Duodenal mucosa (tissue), 2 donors: Measurements from ENCODE around the gene SPRN.

Source experiments
- H3K27ac ChIP-seq: one replicate; pipeline ENCODE4 v1.7.0; 2013; ENCODE audit warnings: low read depth, low read length
- H3K27me3 ChIP-seq, 2 donors: one replicate each; pipeline ENCODE4 v1.7.0; 2013; ENCODE audit warnings: low read length in 2 of 2, control low read depth in 1 of 2; ENCODE audit not compliant: insufficient read depth in 2 of 2, control insufficient read depth in 1 of 2
- H3K36me3 ChIP-seq, 2 donors: one replicate each; pipeline ENCODE4 v1.7.0; 2013; ENCODE audit warnings: low read length in 2 of 2, control low read depth in 1 of 2; ENCODE audit not compliant: insufficient read depth in 2 of 2, control insufficient read depth in 1 of 2
- H3K4me1 ChIP-seq, 2 donors: one replicate each; pipeline ENCODE4 v1.7.0; 2013; ENCODE audit warnings: low read length in 2 of 2, control low read depth in 1 of 2; ENCODE audit not compliant: insufficient read depth in 2 of 2, control insufficient read depth in 1 of 2
- H3K4me3 ChIP-seq, 2 donors: one replicate each; pipeline ENCODE4 v1.7.0; 2013; ENCODE audit warnings: low read length in 2 of 2, low read depth in 1 of 2
- H3K9ac ChIP-seq, 2 donors: one replicate each; pipeline ENCODE4 v1.7.0; 2013; ENCODE audit warnings: low read length in 2 of 2, low read depth in 1 of 2
- H3K9me3 ChIP-seq, 2 donors: one replicate each; pipeline ENCODE4 v1.7.0; 2013; ENCODE audit warnings: low read length in 2 of 2, control low read depth in 1 of 2; ENCODE audit not compliant: control insufficient read depth in 1 of 2

The SPRN gene

GRCh38 chr10:133464582-133465031 lies 40.2 kb upstream of the SPRN start:
- no peaks in the 10 kb centered on the region for H3K27me3 ChIP-seq
- no peaks in the 10 kb centered on the region for H3K4me1 ChIP-seq
- no peaks in the 10 kb centered on the region for H3K9me3 ChIP-seq
- H3K36me3 ChIP-seq = no peaks in the 10 kb centered on the region
- no peak overlapping the region for H3K27ac ChIP-seq
- H3K4me3 ChIP-seq = no peak overlapping the region
- no peak overlapping the region for H3K9ac ChIP-seq

- Histone ChIP-seq H3K27me3 (no peaks in the 10 kb centered on the region), H3K4me3 (no peak overlapping the region), H3K9ac (no peak overlapping the region), H3K4me1 (no peaks in the 10 kb centered on the region), H3K9me3 (no peaks in the 10 kb centered on the region), H3K27ac (no peak overlapping the region), H3K36me3 (no peaks in the 10 kb centered on the region)
Measured at GRCh38 chr10:133462512-133463305, 38.3 kb upstream of the SPRN start.

GRCh38 chr10:133461841-133462240 lies 37.4 kb upstream of the SPRN start:
- no peaks in the 10 kb centered on the region for H3K36me3 ChIP-seq
- H3K9me3 ChIP-seq = no peaks in the 10 kb centered on the region
- no peak overlapping the region for H3K9ac ChIP-seq
- H3K4me1 ChIP-seq = no peaks in the 10 kb centered on the region
- no peaks in the 10 kb centered on the region for H3K27me3 ChIP-seq
- H3K4me3 ChIP-seq = no peak overlapping the region
- no peak overlapping the region for H3K27ac ChIP-seq

GRCh38 chr10:133461027-133461426 lies 36.6 kb upstream of the SPRN start:
- Histone ChIP-seq H3K9ac (no peak overlapping the region), H3K4me1 (no peaks in the 10 kb centered on the region), H3K36me3 (no peaks in the 10 kb centered on the region)

GRCh38 chr10:133460208-133460769 lies 35.9 kb upstream of the SPRN start:
- Histone ChIP-seq H3K36me3 (no peaks in the 10 kb centered on the region), H3K27ac (no peak overlapping the region), H3K9ac (no peak overlapping the region), H3K4me3 (no peak overlapping the region), H3K4me1 (no peaks in the 10 kb centered on the region), H3K9me3 (no peaks in the 10 kb centered on the region), H3K27me3 (no peaks in the 10 kb centered on the region)

More at GRCh38 chr10:133461027-133461426, 36.6 kb upstream of the SPRN start:
- Histone ChIP-seq H3K9me3 (no peaks in the 10 kb centered on the region), H3K27me3 (no peaks in the 10 kb centered on the region), H3K27ac (no peak overlapping the region), H3K4me3 (no peak overlapping the region)

GRCh38 chr10:133459454-133460207 lies 35.2 kb upstream of the SPRN start:
- Histone ChIP-seq H3K4me3 (no peak overlapping the region), H3K27me3 (no peaks in the 10 kb centered on the region), H3K36me3 (no peaks in the 10 kb centered on the region), H3K9me3 (no peaks in the 10 kb centered on the region), H3K4me1 (no peaks in the 10 kb centered on the region), H3K27ac (no peak overlapping the region), H3K9ac (no peak overlapping the region)

GRCh38 chr10:133458710-133459453 lies 34.5 kb upstream of the SPRN start:
- no peaks in the 10 kb centered on the region for H3K4me1 ChIP-seq
- H3K27me3 ChIP-seq = no peaks in the 10 kb centered on the region
- H3K9me3 ChIP-seq = no peaks in the 10 kb centered on the region
- H3K36me3 ChIP-seq = no peaks in the 10 kb centered on the region
- H3K27ac ChIP-seq = no peak overlapping the region
- no peak overlapping the region for H3K9ac ChIP-seq
- H3K4me3 ChIP-seq = no peak overlapping the region

- H3K4me1 ChIP-seq = no peaks in the 10 kb centered on the region
- H3K27me3 ChIP-seq = no peaks in the 10 kb centered on the region
- no peaks in the 10 kb centered on the region for H3K9me3 ChIP-seq
- H3K27ac ChIP-seq = no peak overlapping the region
- no peaks in the 10 kb centered on the region for H3K36me3 ChIP-seq
- no peak overlapping the region for H3K9ac ChIP-seq
- no peak overlapping the region for H3K4me3 ChIP-seq
Measured at GRCh38 chr10:133458021-133458709, 33.7 kb upstream of the SPRN start.

- no peaks in the 10 kb centered on the region for H3K27me3 ChIP-seq
- H3K4me1 ChIP-seq = no peaks in the 10 kb centered on the region
- H3K4me3 ChIP-seq = no peak overlapping the region
- no peak overlapping the region for H3K9ac ChIP-seq
- H3K9me3 ChIP-seq = no peaks in the 10 kb centered on the region
- H3K27ac ChIP-seq = no peak overlapping the region
- H3K36me3 ChIP-seq = no peaks in the 10 kb centered on the region
Measured at GRCh38 chr10:133457100-133457841, 32.8 kb upstream of the SPRN start.
